Measurements from ENCODE around the gene HSH2D. TPM values are rescaled to one million over a fixed set of nuclear protein-coding genes. Genes with fewer than 3 reads are reported as not detected.
"Not testable (repeated sequence)": the region's sequence is repeated elsewhere in the genome, so short reads cannot be mapped to it uniquely, and the experiment has no call there.

HSH2D gene
- total and polyA plus RNA-seq, 2 of the 13 experiments (the other 11 are each of a cell fraction or from before 2014, with no cell fraction given), result 0.69 to 3.2 TPM

DNA sequence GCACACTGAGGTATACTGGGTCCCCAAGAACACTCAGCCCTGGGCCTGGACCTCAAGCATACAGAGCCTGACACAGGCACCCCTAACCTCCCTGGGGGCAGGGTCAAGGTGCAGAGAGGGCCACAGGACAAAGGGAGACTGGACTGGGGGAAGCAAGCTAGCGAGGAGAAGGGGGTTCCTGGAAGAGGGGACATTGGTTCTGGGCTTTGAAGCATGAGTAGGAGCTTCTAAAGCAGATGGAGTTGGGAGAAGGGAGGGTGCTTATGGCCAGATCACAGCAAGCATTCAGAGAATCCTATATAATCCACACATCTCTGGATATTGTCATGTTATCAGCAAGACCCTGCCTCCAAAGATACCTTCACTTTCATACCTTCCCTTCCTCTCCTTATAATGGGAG, 26.6 kb downstream of the HSH2D start:
- H3K36me3 ChIP-seq (replicated peaks in 1 of 2; ENCODE audit: control insufficient read depth in 1 of 2, insufficient read depth in 2 of 2, low read length in 2 of 2), result no peaks in the 10 kb centered on the region
- no peak overlapping the region for H3K27ac ChIP-seq (ENCODE audit: extremely low read length, insufficient read depth, low read length)
- intact Hi-C loops (cut with micrococcal nuclease; ENCODE audit: unreplicated experiment) (no loop called here), in situ Hi-C loops (cut with HindIII; ENCODE audit: extremely low pct_ligation_motif_present, low pct_unique_long_range_greater_than_20kb) (loop anchor here (25.0 kb wide), 1 partner anchor 533 kb away; the partner anchor contains the start of gene CYP4F3)
- no peak for FAIRE-seq
- ChIA-PET CTCF (ENCODE audit: low intra/inter-chr PET ratio, low total read pairs) (no interaction called here), POLR2A (no interaction called here)
- TF ChIP-seq PAX8 (CRISPR knock-in tag; IDR thresholded peaks at IDR 0.05; ENCODE audit: borderline replicate concordance) (no peak), SNAI1 (CRISPR knock-in tag; IDR thresholded peaks at IDR 0.05; ENCODE audit: borderline replicate concordance) (no peak), KLF11 (CRISPR knock-in tag; IDR thresholded peaks at IDR 0.05) (no peak), ARID2 (CRISPR knock-in tag; IDR thresholded peaks at IDR 0.05; ENCODE audit: borderline replicate concordance) (no peak), ZNF776 (CRISPR knock-in tag; IDR thresholded peaks at IDR 0.05) (no peak), MAFG (CRISPR knock-in tag; IDR thresholded peaks at IDR 0.05) (no peak)
- TF ChIP-seq, protein P1, sequence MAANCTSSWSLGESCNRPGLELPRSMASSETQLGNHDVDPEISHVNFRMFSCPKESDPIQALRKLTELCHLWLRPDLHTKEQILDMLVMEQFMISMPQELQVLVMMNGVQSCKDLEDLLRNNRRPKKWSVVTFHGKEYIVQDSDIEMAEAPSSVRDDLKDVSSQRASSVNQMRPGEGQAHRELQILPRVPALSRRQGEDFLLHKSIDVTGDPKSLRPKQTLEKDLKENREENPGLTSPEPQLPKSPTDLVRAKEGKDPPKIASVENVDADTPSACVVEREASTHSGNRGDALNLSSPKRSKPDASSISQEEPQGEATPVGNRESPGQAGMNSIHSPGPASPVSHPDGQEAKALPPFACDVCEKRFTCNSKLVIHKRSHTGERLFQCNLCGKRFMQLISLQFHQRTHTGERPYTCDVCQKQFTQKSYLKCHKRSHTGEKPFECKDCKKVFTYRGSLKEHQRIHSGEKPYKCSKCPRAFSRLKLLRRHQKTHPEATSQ (CRISPR knock-in tag; IDR thresholded peaks at IDR 0.05; ENCODE audit: borderline replicate concordance), result no peak
- DNase-seq (ENCODE audit: low spot score), result no peak
- H3K4me2 ChIP-seq (ENCODE audit: low read depth, low read length), result no peak overlapping the region
- no peaks in the 10 kb centered on the region; a peak in 1 of 5 replicates for H3K27me3 ChIP-seq (ENCODE audit: control insufficient read depth in 1 of 2, insufficient read depth in 2 of 2, low read length in 2 of 2)
- no peaks in the 10 kb centered on the region for H4K20me1 ChIP-seq (ENCODE audit: insufficient read depth, low read length)
- H3K79me2 ChIP-seq (ENCODE audit: insufficient read depth, low read length), result no peaks in the 10 kb centered on the region
- H3K4me3 ChIP-seq (replicated peaks in 1 of 3; ENCODE audit: insufficient read depth in 1 of 3, low read depth in 2 of 3, low read length in 3 of 3), result no peak overlapping the region
- ATAC-seq, result no peak
- no peak overlapping the region for H2AFZ ChIP-seq (ENCODE audit: low read length)
- H3K9me3 ChIP-seq (ENCODE audit: low read length), result no peaks in the 10 kb centered on the region
- 21% methylated on average over 1 of the region's 1 CpG for WGBS (ENCODE audit: low lambda C conversion rate)
- H3K9ac ChIP-seq (ENCODE audit: insufficient read depth, low read depth, low read length), result no peak overlapping the region
- no TSS peak for BruUV-seq (replicated peaks)
- H3K4me1 ChIP-seq (ENCODE audit: insufficient read depth, low read length), result peaks cover 28% of the 10 kb centered on the region

DNA sequence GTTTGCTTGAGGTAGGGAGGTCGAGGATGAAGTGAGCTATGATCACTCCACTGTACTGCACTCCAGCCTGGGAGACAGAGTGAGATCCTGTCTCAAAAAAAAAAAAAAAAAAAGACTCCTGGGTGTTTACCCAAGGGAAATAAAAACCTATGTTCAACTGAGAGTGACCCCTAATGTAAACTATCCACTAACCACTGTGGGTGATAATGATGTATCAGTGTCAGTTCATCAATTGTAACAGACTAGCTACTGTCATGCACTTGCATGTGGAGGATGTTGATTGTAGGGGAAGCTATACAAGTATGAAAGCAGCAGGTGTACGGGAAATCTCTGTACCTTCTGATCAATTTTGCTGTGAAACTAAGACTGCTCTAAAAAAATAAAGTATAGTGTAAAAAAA, 32.5 kb downstream of the HSH2D start:
- Histone ChIP-seq H2AFZ (ENCODE audit: low read length) (no peak overlapping the region), H3K9ac (ENCODE audit: insufficient read depth, low read depth, low read length) (no peak overlapping the region), H3K4me3 (replicated peaks in 1 of 3; ENCODE audit: insufficient read depth in 1 of 3, low read depth in 2 of 3, low read length in 3 of 3) (no peak overlapping the region), H3K27me3 (ENCODE audit: control insufficient read depth in 1 of 2, insufficient read depth in 2 of 2, low read length in 2 of 2) (no peaks in the 10 kb centered on the region; a peak in 1 of 5 replicates), H4K20me1 (ENCODE audit: insufficient read depth, low read length) (no peaks in the 10 kb centered on the region), H3K79me2 (ENCODE audit: insufficient read depth, low read length) (no peaks in the 10 kb centered on the region), H3K9me3 (ENCODE audit: low read length) (no peaks in the 10 kb centered on the region), H3K4me2 (ENCODE audit: low read depth, low read length) (no peak overlapping the region), H3K36me3 (replicated peaks in 1 of 2; ENCODE audit: control insufficient read depth in 1 of 2, insufficient read depth in 2 of 2, low read length in 2 of 2) (no peaks in the 10 kb centered on the region), H3K27ac (ENCODE audit: extremely low read length, insufficient read depth, low read length) (no peak overlapping the region), H3K4me1 (ENCODE audit: insufficient read depth, low read length) (peaks cover 18% of the 10 kb centered on the region)
- DNase-seq (ENCODE audit: low spot score) (no peak), ATAC-seq (no peak), FAIRE-seq (no peak)
- 5% methylated on average over 2 of the region's 2 CpGs for WGBS (ENCODE audit: low lambda C conversion rate)
- in situ Hi-C loops (cut with HindIII; ENCODE audit: extremely low pct_ligation_motif_present, low pct_unique_long_range_greater_than_20kb) (no loop called here), intact Hi-C loops (cut with micrococcal nuclease; ENCODE audit: unreplicated experiment) (no loop called here)
- POLR2A ChIA-PET, result interaction anchor here (0.7 kb wide), 1 partner anchor 112 kb away, joined by 3 read pairs; no protein-coding TSS in a partner anchor
- TF ChIP-seq EEA1 (CRISPR knock-in tag; IDR thresholded peaks at IDR 0.05; ENCODE audit: borderline replicate concordance), result no peak
- no peak for TF ChIP-seq WIZ (CRISPR knock-in tag; IDR thresholded peaks at IDR 0.05)
- no peak for TF ChIP-seq ZSCAN25 (CRISPR knock-in tag; IDR thresholded peaks at IDR 0.05)
- TF ChIP-seq HOXA9 (CRISPR knock-in tag; IDR thresholded peaks at IDR 0.05; ENCODE audit: borderline replicate concordance), result no peak
- TF ChIP-seq ZFP37 (CRISPR knock-in tag; IDR thresholded peaks at IDR 0.05; ENCODE audit: borderline replicate concordance), result no peak
- TF ChIP-seq KLF11 (CRISPR knock-in tag; IDR thresholded peaks at IDR 0.05), result no peak
- no peak for TF ChIP-seq CCAR2 (optimal IDR thresholded peaks at IDR 0.05; ENCODE audit: low read depth, low read length)
- BruUV-seq (replicated peaks), result no TSS peak
- CTCF ChIA-PET (ENCODE audit: low intra/inter-chr PET ratio, low total read pairs), result no interaction called here

DNA sequence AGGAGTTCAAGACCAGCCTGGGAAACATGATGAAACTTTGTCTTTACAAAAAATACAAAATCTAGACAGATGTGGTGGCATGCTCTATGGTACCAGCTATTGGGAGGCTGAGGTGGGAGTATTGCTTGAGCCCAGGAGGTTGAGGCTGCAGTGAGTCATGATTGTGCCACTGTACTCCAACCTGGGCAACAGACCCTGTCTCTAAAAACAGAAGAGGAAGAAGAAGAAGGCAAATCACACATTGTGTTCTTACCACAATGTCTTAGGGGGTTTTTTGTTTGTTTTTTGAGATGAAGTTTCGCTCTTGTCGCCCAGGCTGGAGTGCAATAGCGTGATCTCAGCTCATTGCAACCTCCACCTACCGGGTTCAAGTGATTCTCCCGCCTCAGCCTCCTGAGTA, 35.4 kb downstream of the HSH2D start:
- in situ Hi-C loops (cut with HindIII; ENCODE audit: extremely low pct_ligation_motif_present, low pct_unique_long_range_greater_than_20kb); H3K4me3 ChIP-seq (replicated peaks in 1 of 3; ENCODE audit: insufficient read depth in 1 of 3, low read depth in 2 of 3, low read length in 3 of 3): not testable (repeated sequence)

More for the DNA sequence above, 35.4 kb downstream of the HSH2D start:
- H3K4me1 ChIP-seq (ENCODE audit: insufficient read depth, low read length); H4K20me1 ChIP-seq (ENCODE audit: insufficient read depth, low read length); DNase-seq (ENCODE audit: low spot score); CTCF ChIA-PET (ENCODE audit: low intra/inter-chr PET ratio, low total read pairs); H3K9me3 ChIP-seq (ENCODE audit: low read length); H3K36me3 ChIP-seq (replicated peaks in 1 of 2; ENCODE audit: control insufficient read depth in 1 of 2, insufficient read depth in 2 of 2, low read length in 2 of 2); intact Hi-C loops (cut with micrococcal nuclease; ENCODE audit: unreplicated experiment); FAIRE-seq; POLR2A ChIA-PET; H3K9ac ChIP-seq (ENCODE audit: insufficient read depth, low read depth, low read length); ATAC-seq; H3K27ac ChIP-seq (ENCODE audit: extremely low read length, insufficient read depth, low read length); H3K4me2 ChIP-seq (ENCODE audit: low read depth, low read length); BruUV-seq (replicated peaks); H3K79me2 ChIP-seq (ENCODE audit: insufficient read depth, low read length); H3K27me3 ChIP-seq (ENCODE audit: control insufficient read depth in 1 of 2, insufficient read depth in 2 of 2, low read length in 2 of 2); H2AFZ ChIP-seq (ENCODE audit: low read length): not testable (repeated sequence)
- 79% methylated on average over 5 of the region's 5 CpGs for WGBS (ENCODE audit: low lambda C conversion rate)
